HEK293 (cell line): ENCODE data around the gene KLF16.

Experiments used
- CTCF ChIA-PET: fragments of 350-600 bp; formaldehyde crosslinking; extraction: SDS; loops from one replicate; lab custom pipeline; 2021; ENCODE audit warnings: antibody characterized with exemption; lab: Yijun Ruan, JAX
- POLR2A ChIA-PET: fragments of 300-600 bp; formaldehyde crosslinking; extraction: SDS; loops from one replicate; lab custom pipeline; 2020; ENCODE audit warnings: antibody characterized with exemption, inconsistent platforms; lab: Yijun Ruan, JAX
- H3K27ac ChIP-seq: fragments of 200-500 bp; sonication (Bioruptor generic); 2 replicates; pipeline ENCODE4 v1.5.1; 2014; ENCODE audit warnings: low read depth, low read length, control low read depth, inconsistent platforms; ENCODE audit errors: extremely low read depth
- H3K36me3 ChIP-seq, 2 experiments: fragments of 200-500 bp in 1 of 2; sonication (Bioruptor generic) in 1 of 2; 1 replicate in 1 of 2; 2 replicates in 1 of 2; pipeline ENCODE4 v1.5.1; 2014 to 2017; ENCODE audit warnings: inconsistent platforms in 2 of 2, low read length in 2 of 2; ENCODE audit not compliant: control insufficient read depth in 2 of 2, insufficient read depth in 1 of 2
- H3K4me1 ChIP-seq: fragments of 200-500 bp; sonication (Bioruptor generic); 2 replicates; pipeline ENCODE4 v1.5.1; 2014; ENCODE audit warnings: mild to moderate bottlenecking, low read length, inconsistent platforms; ENCODE audit not compliant: control insufficient read depth, insufficient read depth
- H3K4me3 ChIP-seq: 2 replicates; pipeline ENCODE4 v1.5.1; 2011; ENCODE audit warnings: low read depth, mild to moderate bottlenecking, control low read depth, low read length, moderate library complexity
- H3K9me3 ChIP-seq: fragments of 200-500 bp; sonication (Bioruptor generic); 2 replicates; pipeline ENCODE4 v1.5.1; 2014; ENCODE audit warnings: low read depth, low read length, inconsistent platforms; ENCODE audit not compliant: control insufficient read depth, insufficient read depth
- ATF2 ChIP-seq: fragments of 450-650 bp; formaldehyde crosslinking; IDR thresholded peaks from 2 replicates; pipeline ENCODE4 v1.5.1; 2016; ENCODE audit warnings: missing biosample characterization, missing genetic modification characterization, low read depth
- HOXA7 ChIP-seq: sonication (generic); formaldehyde crosslinking; IDR thresholded peaks from 2 replicates; pipeline ENCODE4 v1.8.1; 2022; ENCODE audit warnings: missing genetic modification reagents, borderline replicate concordance
- RBAK ChIP-seq: fragments of 450-650 bp; formaldehyde crosslinking; IDR thresholded peaks from 2 replicates; pipeline ENCODE4 v1.5.1; 2016; ENCODE audit warnings: missing biosample characterization, missing genetic modification characterization
- SETDB1 ChIP-seq: IDR thresholded peaks from one replicate; pipeline ENCODE4 v1.6.1; 2017; ENCODE audit warnings: mild to moderate bottlenecking, low read length, moderate library complexity, mixed read lengths; ENCODE audit not compliant: insufficient read length
- SP7 ChIP-seq: fragments of 450-650 bp; formaldehyde crosslinking; IDR thresholded peaks from 2 replicates; pipeline ENCODE4 v1.5.1; 2016; ENCODE audit warnings: missing biosample characterization, missing genetic modification characterization
- YY1 ChIP-seq: fragments of 450-650 bp; formaldehyde crosslinking; IDR thresholded peaks from 2 replicates; pipeline ENCODE4 v1.5.1; 2018; ENCODE audit warnings: missing biosample characterization, missing genetic modification characterization
- ZBTB48 ChIP-seq: fragments of 450-650 bp; formaldehyde crosslinking; IDR thresholded peaks from 2 replicates; pipeline ENCODE4 v1.5.1; 2016; ENCODE audit warnings: missing biosample characterization, missing genetic modification characterization
- ZNF121 ChIP-seq: fragments of 450-650 bp; formaldehyde crosslinking; IDR thresholded peaks from 2 replicates; pipeline ENCODE4 v1.5.1; 2016; ENCODE audit warnings: missing biosample characterization, missing genetic modification characterization
- ZNF175 ChIP-seq: fragments of 450-650 bp; formaldehyde crosslinking; IDR thresholded peaks from 2 replicates; pipeline ENCODE4 v1.5.1; 2016; ENCODE audit warnings: missing biosample characterization, missing genetic modification characterization
- ZNF24 ChIP-seq: fragments of 450-650 bp; formaldehyde crosslinking; IDR thresholded peaks from 2 replicates; pipeline ENCODE4 v1.5.1; 2016; ENCODE audit warnings: missing biosample characterization, missing genetic modification characterization
- ZNF324 ChIP-seq: fragments of 450-650 bp; formaldehyde crosslinking; IDR thresholded peaks from 2 replicates; pipeline ENCODE4 v1.5.1; 2016; ENCODE audit warnings: missing biosample characterization, missing genetic modification characterization
- ZNF48 ChIP-seq: fragments of 450-650 bp; formaldehyde crosslinking; IDR thresholded peaks from 2 replicates; pipeline ENCODE4 v1.5.1; 2016; ENCODE audit warnings: missing biosample characterization, missing genetic modification characterization
- ZNF548 ChIP-seq: fragments of 450-650 bp; formaldehyde crosslinking; IDR thresholded peaks from 2 replicates; pipeline ENCODE4 v1.5.1; 2016; ENCODE audit warnings: missing biosample characterization, missing genetic modification characterization
- ZNF624 ChIP-seq: fragments of 450-650 bp; formaldehyde crosslinking; IDR thresholded peaks from 2 replicates; pipeline ENCODE4 v1.5.1; 2017; ENCODE audit warnings: missing biosample characterization, missing genetic modification characterization
- ZNF639 ChIP-seq: fragments of 450-650 bp; formaldehyde crosslinking; IDR thresholded peaks from 2 replicates; pipeline ENCODE4 v1.5.1; 2016; ENCODE audit warnings: missing biosample characterization, missing genetic modification characterization
- ZNF76 ChIP-seq: fragments of 450-650 bp; formaldehyde crosslinking; IDR thresholded peaks from 2 replicates; pipeline ENCODE4; 2016; ENCODE audit warnings: low read depth, missing biosample characterization, missing genetic modification characterization, borderline replicate concordance
- ZNF768 ChIP-seq: fragments of 450-650 bp; formaldehyde crosslinking; IDR thresholded peaks from 2 replicates; pipeline ENCODE4 v1.5.1; 2018; ENCODE audit warnings: missing biosample characterization, mild to moderate bottlenecking, missing genetic modification characterization
- ZSCAN16 ChIP-seq: fragments of 450-650 bp; formaldehyde crosslinking; IDR thresholded peaks from 2 replicates; pipeline ENCODE4 v1.5.1; 2016; ENCODE audit warnings: missing biosample characterization, missing genetic modification characterization

KLF16 gene

DNA sequence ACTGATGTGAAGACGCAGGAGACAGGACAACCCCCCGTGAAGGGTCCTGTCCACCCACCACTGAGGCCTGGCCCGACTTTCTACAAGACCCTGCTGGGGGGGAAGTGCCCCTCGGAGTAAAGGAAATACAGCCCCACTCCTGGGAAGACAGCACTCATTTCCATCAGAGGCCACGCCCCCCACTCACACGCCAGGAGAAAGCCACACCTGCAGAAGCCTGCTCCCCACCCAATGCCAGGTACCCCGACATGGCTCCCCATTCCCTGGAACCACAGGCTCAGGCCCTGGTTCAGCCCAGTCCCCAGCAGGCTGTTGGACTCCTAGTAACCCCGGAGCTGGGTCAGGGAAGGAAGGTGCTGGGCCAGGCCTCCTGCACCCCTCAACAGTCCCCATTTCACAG, 40.4 kb downstream of the KLF16 start (continued):
- TF ChIP-seq ZNF624 (tag by site-specific recombination) (no peak), RBAK (tag by site-specific recombination) (no peak)

DNA sequence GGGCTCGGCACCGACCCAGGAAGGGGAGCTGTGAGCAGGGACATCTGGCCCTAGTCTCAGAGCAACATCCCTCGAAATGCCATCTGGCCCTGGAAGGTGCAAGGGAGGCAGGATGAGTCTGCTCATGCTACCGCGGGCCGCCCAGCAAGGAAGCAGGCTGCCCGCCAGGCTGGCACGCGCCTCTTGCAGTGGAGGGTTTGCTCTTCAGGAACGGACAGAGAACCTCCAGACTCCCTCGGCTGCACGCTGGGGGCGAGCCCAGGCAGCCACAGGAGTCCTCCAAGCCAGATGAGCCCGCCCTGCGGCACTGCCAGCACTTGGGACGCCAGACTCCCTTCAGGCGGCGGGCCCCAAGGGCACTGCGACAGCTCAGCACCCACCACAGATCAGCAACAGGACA, 41.2 kb downstream of the KLF16 start:
- TF ChIP-seq ZSCAN16 (tag by site-specific recombination) (no peak), ZNF121 (tag by site-specific recombination) (no peak), ZNF324 (no peak), ZNF768 (tag by site-specific recombination) (no peak), ZNF48 (tag by site-specific recombination) (no peak), ZNF24 (tag by site-specific recombination) (no peak), ZNF639 (tag by site-specific recombination) (no peak), HOXA7 (CRISPR knock-in tag) (no peak), ZNF175 (tag by site-specific recombination) (no peak), SP7 (tag by site-specific recombination) (no peak), SETDB1 (no peak), ZNF548 (tag by site-specific recombination) (no peak), ATF2 (tag by site-specific recombination) (no peak), ZBTB48 (tag by site-specific recombination) (no peak), ZNF76 (tag by site-specific recombination) (no peak)
- no peaks in the 10 kb centered on the region for H3K9me3 ChIP-seq
- CTCF ChIA-PET = no interaction called here
- no peaks in the 10 kb centered on the region for H3K4me1 ChIP-seq
- no peak overlapping the region for H3K4me3 ChIP-seq
- H3K36me3 ChIP-seq = peaks cover 19 to 78% of the 10 kb centered on the region in 2 experiments; a peak in 2 of 3 replicates
- POLR2A ChIA-PET = no interaction called here
- H3K27ac ChIP-seq = no peak overlapping the region

- POLR2A ChIA-PET = no interaction called here
- no peak for TF ChIP-seq YY1 (tag by site-specific recombination)
- no peaks in the 10 kb centered on the region for H3K9me3 ChIP-seq
- peaks cover 9 to 92% of the 10 kb centered on the region in 2 experiments; a peak in 2 of 3 replicates for H3K36me3 ChIP-seq
- CTCF ChIA-PET = interaction anchor here (0.7 to 1.1 kb wide), 2 partner anchors 26 to 218 kb away, joined by 3 read pairs; no protein-coding TSS in a partner anchor
- H3K27ac ChIP-seq = no peak overlapping the region
- H3K4me3 ChIP-seq = no peak overlapping the region
- H3K4me1 ChIP-seq = no peaks in the 10 kb centered on the region
Observed at GRCh38 chr19:1819341-1820255, 43.8 kb downstream of the KLF16 start.
